Stimulated activated CD4-positive, alpha-beta T cell treated with anti-CD3 and anti-CD28 coated beads, Interleukin-15, amount 100 ng/mL, for 1 hour (primary cell): ENCODE measurements around the gene CDH18.
"Not testable (repeated sequence)": the region's sequence is repeated elsewhere in the genome, so short reads cannot be mapped to it uniquely, and the experiment has no call there.

Source experiments
- DNase-seq, 2 donors: peaks; one replicate each; pipeline ENCODE4 v3.0.0-alpha.2; 2020; ENCODE audit warnings: low read depth in 1 of 2, low spot score in 1 of 2

CDH18 gene

GRCh38 chr5:19865336-19866089 is 122.5 kb downstream of the CDH18 start:
- no peak for DNase-seq

- DNase-seq: no peak
These were observed 125.3 kb downstream of the CDH18 start for GRCh38 chr5:19862711-19863110.

GRCh38 chr5:19859020-19859419 is 129.0 kb downstream of the CDH18 start:
- no peak for DNase-seq

- DNase-seq: no peak
These were observed 132.1 kb downstream of the CDH18 start for GRCh38 chr5:19855931-19856330.

- DNase-seq: no peak
These were observed 132.5 kb downstream of the CDH18 start for GRCh38 chr5:19855453-19855852.

- no peak for DNase-seq
These were observed 133.0 kb downstream of the CDH18 start for GRCh38 chr5:19855031-19855430.

- DNase-seq: no peak
These were observed 134.3 kb downstream of the CDH18 start for GRCh38 chr5:19853616-19854240.

GRCh38 chr5:19837536-19838174 is 150.3 kb downstream of the CDH18 start:
- DNase-seq: no peak

- DNase-seq: no peak
These were observed 152.6 kb downstream of the CDH18 start for GRCh38 chr5:19835442-19835841.

- not testable (repeated sequence) for DNase-seq
These were observed 175.3 kb downstream of the CDH18 start for GRCh38 chr5:19812720-19813119.

- no peak for DNase-seq
These were observed 181.2 kb downstream of the CDH18 start for GRCh38 chr5:19806756-19807155.

GRCh38 chr5:19802686-19803085 is 185.3 kb downstream of the CDH18 start:
- no peak for DNase-seq

- DNase-seq: no peak
These were observed 192.8 kb downstream of the CDH18 start for GRCh38 chr5:19795218-19795617.

- DNase-seq: no peak
These were observed 197.1 kb downstream of the CDH18 start for GRCh38 chr5:19790829-19791466.

- DNase-seq: no peak
These were observed 205.4 kb downstream of the CDH18 start for GRCh38 chr5:19782566-19782965.

GRCh38 chr5:19777363-19777762 is 210.6 kb downstream of the CDH18 start:
- no peak for DNase-seq

GRCh38 chr5:19776886-19777285 is 211.1 kb downstream of the CDH18 start:
- DNase-seq: not testable (repeated sequence)

GRCh38 chr5:19771174-19771835 is 216.7 kb downstream of the CDH18 start:
- no peak for DNase-seq

- no peak for DNase-seq
These were observed 217.6 kb downstream of the CDH18 start for GRCh38 chr5:19770396-19770795.

- no peak for DNase-seq
These were observed 220.0 kb downstream of the CDH18 start for GRCh38 chr5:19767987-19768386.

- no peak for DNase-seq
These were observed 234.4 kb downstream of the CDH18 start for GRCh38 chr5:19753579-19753978.
